Hematopoietic multipotent progenitor cell treated with erythropoietin and hydrocortisone succinate and interleukin-3 and kit ligand, for 6 days (in vitro differentiated cells): ENCODE data around the gene BPI.
"Not testable (repeated sequence)": the region's sequence is repeated elsewhere in the genome, so short reads cannot be mapped to it uniquely, and the experiment has no call there.

Source experiments
- DNase-seq: peaks from one replicate; pipeline ENCODE4 v3.0.0-alpha.2; 2015

Gene BPI

DNA sequence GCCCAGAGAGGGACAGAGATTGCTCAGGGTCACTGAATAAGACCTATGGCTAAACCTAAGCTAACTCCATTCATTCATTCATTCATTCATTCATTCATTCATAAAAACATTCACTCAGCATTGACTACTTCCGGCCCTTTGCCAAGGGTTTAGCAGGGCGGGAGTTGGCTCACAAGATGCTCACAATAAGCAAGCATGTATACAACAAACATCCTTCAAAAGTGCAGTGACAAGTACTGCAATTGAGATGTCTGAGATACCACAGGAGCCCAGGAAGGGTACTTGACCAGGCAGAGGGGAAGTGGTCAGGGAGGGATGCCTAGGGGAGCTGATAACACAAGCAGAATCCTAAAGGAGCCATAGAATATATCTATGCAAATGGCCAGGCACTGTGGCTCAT lies 25.2 kb upstream of the BPI start:
- DNase-seq = no peak

DNA sequence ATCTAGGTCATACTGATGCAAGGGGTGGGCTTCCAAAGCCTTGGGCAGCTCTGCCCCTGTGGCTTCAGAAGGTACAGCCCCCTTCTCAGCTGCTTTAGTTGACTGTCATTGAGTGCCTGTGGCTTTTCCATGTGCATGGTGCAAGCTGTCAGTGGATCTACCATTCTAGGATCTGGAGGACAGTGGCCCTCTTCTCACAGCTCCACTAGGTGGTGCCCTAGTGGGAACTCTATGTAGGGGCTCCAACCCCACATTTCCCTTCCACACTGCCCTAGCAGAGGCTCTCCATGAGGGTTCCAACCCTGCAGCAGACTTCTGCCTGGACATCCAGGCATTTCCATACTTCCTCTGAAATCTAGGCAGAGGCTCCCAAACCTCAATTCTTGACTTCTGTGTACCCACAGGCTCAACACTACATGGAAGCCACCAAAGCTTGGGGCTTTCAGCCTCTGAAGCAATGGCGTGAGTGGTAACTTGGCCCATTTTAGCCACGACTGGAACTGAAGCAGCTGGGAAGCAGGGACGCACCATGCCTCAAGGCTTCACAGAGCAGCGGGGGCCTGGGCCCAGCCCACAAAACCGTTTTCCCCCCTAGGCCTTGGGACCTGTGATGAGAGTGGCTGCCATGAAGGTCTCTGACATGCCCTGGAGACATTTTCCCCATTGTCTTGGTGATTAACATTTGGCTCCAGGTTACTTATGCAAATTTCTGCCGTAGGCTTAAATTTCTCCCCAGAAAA lies 22.6 kb upstream of the BPI start:
- DNase-seq = peak; percentile 18

DNA sequence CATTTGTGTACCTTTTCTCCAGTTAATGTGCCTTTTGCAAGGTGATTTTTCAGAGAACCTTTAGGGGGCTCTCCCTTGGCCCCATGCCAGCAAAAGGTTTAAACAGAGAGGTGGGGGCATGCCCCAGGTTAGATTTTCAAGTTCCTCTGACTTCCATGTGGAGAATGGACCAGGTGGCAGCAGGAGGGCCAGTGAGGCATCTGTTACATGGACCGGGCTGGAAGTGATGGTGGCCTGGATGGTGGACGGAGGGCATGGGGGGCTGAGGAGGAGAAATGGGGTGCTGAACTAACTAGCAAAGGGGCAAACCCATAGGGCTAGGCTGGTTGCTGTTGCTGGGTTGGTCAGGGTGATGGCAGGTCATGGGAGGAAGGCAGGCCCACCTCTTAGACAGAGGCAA lies 20.7 kb upstream of the BPI start:
- DNase-seq = no peak

DNA sequence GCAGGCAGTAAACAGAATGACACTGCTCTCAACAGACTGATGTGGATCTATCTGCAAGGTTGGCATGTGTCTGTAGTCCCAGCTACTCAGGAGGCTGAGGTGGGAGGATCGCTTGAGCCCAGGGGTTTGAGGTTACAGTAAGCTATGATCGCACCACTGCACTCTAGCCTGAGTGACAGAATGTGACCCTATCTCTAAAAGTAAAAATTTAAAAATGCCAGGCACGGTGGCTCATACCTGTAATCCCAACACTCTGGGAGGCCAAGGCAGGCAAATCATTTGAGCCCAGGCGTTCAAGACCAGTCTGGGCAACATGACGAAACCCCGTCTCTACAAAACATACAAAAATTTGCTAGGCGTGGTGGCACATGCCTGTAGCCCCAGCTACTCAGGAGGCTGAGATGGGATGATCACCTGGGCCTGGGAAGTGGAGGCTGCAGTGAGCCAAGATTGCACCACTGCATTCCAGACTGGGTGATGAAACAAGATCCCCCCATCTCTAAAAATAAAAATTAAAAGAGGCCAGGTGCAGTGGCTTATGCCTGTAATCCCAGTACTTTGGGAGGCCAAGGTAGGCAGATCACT lies 19.8 kb upstream of the BPI start:
- not testable (repeated sequence) for DNase-seq

DNA sequence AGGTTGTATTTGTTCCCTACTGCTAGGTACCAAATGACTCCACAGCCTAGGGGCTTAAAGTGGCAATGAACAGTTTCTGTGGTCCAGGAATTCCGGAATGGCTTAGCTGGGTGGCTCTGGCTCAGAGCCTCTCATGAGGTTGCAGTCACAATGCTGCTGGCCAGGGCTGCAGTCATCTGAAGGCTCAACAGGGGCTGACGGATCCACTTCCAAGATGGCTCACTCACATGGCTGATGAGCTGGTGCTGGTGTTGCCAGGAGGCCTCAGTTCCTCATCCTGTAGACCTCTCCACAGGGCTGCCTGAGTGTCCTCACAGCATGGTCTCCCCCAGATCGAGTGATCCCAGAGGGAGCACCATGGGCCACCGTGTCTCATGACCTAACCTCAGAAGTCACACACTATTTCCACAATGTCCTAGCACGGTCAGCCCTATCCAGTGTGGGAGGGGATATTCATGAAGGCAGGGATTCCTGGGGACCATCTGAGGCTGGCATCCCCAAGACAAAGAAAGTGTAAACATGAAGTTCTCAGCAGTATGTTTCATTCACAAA lies 19.0 kb upstream of the BPI start:
- no peak for DNase-seq

DNA sequence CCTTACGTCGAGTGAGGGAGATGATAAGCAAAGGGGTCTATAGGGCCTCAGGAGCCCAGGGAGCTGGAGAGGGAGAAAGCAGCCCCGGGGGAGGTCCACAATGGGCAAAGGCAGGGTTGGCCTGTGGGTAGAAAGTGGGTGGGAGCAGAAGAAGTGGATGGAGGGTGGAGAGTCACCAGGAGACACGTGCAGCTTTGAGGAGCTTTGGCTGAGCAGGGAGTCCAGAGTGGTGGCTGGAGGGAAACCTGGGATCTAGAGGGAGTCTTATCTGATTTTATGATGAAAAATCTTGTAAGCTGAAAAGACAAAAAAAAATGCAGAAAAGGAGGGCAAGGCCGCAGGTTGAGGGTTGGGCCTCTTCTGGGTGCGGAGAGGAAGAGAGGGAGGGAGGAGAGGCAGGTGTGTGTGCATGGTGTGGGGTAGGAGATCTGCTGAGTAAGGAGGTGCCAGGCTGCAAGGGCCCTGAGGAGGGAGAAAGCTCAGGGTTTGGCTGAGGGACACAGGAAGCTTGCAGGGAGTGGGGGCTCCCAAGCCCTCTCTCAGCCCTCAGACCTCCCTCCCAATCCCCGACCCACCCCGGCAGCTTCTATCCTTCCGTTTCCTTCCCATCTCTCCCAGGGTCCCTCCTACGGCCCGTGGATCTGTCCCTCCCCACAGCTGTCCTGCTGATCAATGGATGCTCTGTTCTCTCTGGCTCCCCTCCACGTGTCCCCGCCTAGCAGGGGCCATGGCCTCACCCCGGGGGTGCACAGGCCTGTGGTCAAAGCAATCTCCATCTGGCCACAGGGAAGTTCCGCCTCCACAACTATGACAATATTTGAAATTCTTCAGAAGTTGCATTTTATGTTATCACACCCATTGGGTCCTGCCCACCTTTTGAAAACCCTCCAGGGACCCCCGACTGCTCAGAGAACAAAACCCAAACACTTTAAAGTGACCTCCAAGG lies 17.1 kb upstream of the BPI start:
- no peak for DNase-seq

DNA sequence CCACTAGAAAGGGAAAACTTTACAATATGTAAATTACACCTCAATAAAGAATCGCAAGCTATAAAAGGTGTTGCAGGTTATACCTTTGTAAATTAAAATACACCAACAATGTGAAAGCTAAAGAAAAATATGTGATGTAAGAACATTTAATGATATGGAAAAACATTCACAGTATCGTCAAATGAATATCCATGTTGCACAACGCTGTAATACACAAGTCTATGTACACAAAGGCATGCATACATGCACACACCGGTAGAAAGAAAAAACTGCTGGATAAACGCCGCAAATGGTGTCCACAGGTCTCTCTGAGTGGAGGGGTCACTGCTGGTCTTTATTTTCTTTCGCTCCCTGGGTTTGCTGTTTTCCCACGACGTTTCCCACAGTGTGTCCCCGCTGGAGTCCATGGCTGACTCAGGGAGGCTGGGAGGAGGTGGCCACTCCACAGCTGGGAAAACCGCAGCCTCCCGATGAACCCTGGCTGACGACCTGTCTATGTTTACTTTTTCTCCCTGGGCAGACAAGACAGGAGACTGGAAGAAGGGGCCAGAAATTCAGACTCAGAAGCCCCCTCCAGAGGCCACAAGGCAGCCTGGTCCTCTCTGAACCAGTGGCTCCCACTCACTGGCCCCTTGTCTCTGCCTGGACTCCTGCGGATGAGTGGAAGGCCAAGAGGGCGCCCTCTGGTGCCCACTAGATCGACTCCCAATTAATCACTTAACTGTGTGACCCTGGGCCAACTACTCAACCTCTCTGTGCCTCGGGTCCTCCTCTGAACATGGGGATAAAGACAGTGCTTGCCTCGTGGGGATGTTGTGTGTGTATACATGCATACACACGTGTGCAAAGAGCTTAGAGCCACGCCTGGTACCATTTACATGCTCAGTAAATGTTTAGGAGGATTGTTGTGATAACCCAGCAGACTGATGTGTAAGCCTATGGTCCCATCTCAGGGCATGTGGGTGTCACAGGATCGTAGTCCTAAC lies 12.8 kb upstream of the BPI start:
- DNase-seq = peak; percentile 35

DNA sequence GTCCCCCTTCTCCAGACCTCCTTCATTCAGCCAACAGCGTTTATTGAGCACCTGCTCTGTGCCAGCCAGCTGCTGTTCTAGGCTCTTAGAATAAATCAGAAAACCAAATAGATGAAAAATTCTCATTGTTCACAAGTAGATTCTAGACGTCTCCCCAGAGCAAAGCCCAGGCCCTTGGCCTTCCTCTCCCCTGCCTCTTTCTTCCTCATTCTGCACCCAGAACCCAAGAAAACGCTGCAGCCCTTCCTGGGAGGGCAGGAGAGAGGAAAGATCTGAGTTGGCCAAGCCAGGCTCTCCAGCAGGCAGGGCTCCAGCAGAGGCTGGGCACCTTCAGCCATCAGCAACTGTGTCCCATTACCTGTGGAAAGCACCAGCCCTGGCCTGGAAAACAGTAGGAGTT lies 12.0 kb upstream of the BPI start:
- no peak for DNase-seq

DNA sequence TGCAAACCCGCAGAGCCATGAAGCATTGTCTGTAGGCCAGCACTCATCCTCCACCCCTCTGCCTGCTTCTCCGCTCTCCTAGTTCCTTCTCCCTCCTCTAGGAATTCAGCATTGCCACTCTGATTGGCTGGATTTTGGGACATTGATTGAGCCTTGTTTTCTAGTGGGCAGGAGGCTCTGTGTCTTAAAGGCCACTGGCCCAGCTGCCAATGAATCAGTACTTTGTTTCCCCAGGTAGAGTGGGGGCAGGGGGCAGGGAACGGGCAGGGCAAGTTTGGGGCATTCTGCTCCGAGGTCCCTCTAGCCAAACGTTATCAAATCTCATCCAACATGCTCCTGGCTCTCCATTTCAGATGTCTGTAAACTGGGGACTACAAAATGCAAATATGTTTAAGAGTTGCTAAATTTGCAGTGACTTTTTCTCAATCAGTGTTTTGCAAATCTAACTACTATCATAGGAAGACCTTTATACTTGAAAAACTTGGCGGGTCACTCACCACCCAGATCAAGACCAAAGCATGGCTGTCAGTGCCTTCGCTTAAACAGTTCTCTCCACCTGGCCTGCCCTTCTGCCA lies 10.4 kb upstream of the BPI start:
- DNase-seq = no peak

DNA sequence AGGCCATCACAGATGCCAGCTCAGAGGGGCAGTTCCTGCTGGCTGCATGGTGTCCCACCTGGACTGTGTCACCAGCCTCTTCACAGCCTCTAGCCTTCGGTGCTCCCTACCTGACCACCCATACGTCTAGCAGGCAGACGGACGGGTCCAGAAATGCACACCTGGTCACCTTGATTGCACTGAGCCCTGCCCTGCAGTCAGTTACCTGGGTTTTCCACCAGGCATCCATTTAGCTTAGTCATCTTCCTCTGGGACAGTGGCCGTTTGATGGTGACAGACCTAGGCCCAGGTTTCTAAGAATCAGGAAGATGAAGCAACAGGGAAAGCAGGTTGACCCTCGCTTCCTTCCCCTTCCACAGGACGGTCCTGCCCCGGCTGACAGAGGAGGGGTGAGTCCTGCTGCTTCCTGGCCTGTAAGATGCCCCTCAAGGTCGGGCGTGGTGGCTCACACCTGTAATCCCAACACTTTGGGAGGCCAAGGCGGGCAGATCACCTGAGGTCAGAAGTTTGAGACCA lies 9.8 kb upstream of the BPI start:
- no peak for DNase-seq

DNA sequence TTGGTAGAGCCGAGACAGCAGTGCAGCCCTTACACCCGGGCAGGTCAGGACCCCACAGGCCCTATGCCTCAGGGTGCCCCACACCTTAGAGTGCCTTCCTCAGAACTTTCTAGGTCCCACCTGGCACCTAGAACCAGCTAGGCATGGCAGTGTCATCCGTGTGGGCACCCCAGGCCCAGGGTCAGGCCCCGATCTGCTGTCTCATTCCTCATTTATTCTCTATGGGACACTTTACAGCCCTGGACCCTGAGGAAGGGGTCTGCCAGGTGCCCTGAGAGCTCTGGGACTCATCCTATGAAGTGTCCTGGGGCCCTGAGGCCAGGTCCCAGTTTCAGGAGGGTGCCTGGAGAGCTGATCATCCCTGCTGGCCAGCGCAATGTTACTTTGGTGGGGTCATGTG lies 8.1 kb upstream of the BPI start:
- no peak for DNase-seq

DNA sequence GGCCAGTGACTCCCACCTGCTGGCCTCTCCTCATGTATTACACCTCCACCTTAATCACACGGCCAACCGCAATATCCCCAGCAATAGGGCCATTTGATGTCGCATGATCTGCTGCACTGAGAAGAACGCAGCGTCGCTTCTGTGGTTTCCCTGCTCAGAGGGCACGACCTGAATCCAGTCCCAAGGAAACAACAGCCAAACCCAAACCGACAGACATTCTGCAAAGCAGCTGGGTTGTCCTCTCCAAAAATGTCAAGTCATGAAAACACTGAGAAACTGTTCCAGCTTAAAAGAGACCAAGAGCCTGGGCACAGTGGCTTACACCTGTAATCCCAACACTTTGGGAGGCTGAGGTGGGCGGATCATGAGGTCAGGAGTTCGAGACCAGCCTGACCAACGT lies 7.5 kb upstream of the BPI start:
- DNase-seq = no peak

DNA sequence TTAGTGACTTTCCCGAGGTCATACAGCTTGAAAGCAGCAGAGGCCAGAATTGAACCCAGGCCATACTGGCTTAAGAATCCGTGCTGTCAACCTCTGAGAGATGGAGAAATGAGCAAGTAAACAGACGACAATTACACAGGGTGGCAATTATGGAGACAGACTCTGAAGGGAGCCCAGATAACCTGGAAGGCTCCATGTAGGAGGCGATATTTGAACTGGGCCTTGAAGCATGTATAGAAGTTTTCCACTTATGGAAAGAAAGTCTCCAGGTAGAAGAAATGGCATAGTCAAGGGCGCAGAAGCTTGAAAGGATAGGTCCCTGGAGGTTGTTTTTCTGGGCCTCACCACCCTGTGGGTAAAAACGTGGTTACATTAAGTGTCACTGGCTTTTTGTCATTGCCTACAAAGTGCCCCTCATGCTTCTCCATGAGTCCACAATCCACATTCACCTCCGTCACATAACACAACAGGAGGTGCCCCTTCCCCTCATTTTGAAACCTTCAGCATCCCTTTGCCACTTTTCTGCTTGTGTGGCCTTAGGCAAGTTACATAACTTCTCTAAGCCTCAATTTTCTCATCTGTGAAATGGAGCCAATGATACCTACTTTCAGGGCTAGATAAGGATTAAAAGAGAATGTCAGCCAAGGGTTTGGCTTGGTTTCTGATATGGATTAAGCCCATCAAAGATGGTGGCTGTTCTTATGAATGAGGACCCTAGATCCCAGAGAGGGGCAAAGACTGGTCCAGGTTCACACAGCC lies 5.9 kb upstream of the BPI start:
- no peak for DNase-seq

DNA sequence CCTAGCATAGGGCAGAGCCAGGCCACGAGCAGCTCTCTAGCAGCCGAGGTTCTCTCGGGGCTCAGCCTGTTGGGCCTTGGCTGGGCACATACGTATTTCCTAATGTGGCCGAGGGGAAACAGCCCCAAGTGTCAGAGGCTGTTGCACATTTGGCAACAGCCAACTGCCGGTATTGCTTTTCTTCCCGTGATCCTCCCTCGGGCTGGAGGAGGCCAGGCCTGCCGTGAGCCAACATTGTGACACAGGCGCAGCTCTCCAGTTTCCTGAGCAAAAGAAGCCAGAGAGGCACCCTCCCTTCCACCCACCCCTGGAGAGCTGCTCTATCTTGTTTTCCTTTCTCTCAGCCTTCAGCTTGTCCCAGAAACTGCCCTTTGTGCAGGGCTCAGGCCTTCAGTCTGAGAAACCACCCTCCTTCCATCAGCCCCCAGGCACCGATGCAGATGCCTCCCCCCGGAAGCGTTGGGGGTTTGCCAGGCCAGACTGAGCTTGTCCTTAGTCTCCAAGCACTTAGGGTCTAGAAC lies 5.1 kb upstream of the BPI start:
- DNase-seq = peak; percentile 65

DNA sequence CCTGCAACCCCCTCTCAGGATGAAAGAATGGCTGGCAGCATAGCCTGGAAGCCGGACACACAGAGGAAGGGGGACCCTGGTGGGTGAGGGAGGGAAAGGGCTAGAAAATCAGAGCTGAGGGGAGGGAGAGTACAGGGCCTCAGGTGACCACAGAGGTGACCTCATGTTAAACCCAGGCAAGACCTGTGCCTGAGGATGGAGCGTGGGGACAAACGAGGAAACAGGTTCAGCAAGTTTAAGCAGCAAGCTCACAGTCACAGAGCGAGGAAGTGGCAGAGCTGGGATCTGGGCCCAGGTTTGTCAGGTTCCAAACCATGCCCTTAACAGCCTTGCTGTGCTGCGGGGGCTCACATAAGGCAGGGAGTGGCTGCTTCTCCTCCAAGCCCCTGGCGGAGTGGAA lies 4.0 kb upstream of the BPI start:
- no peak for DNase-seq

DNA sequence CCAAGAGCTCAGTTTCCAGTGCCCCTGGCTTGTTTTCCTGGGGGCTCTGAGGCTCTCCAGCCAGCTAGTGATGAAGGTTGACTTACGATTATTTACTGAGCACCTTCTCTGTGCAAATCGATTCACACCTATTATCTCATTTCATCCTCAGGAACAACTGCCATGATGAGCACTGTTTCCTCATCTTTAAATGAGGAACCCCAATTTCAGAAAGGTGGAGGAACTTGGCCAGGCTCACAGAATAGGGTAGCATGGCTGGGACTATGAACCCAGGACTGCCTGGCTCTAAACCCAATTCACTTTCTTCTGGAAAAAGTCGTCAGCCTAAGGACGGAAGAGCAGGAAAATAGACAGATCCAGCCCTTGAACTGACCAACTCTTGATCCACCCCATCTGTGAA lies 3.5 kb upstream of the BPI start:
- no peak for DNase-seq

DNA sequence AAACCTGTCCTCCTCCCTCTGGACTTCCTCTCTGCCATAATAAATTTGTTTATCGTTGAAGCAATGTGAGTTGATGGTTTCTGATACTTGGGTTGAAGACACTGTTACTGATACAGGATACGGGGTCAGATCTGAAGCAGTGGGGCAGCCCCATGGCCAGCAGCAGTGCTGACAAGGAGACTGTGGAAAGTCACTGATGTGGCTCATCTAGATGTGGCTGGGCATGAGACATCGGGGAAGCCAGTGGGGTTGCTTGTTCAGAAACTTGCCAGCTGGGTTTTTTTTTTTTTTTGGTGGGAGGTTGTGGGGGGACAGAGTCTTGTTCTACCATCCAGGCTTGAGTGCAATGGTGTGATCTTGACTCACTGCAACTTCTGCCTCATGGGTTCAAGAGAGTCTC lies 2.6 kb upstream of the BPI start:
- DNase-seq = no peak

DNA sequence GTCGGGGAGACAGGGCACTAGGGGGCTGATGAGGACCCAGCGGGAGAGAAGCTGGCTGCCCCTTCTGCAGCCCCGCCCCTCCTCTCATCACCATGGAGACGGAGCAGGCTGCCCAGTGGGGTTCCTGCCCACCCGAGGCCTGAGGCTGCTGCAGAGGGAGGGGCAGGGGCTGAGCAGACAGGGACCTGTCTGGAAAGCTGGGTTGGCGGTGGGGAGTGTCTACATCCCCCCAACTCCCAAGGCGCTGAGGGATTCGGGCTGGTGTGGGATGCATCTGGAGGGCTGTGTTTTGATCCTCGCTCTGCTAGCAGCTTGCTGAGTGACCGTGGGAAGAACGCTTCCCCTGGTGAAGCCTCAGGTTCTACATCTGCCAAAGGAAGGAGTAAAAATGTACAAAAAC lies 1.2 kb upstream of the BPI start:
- DNase-seq = no peak

DNA sequence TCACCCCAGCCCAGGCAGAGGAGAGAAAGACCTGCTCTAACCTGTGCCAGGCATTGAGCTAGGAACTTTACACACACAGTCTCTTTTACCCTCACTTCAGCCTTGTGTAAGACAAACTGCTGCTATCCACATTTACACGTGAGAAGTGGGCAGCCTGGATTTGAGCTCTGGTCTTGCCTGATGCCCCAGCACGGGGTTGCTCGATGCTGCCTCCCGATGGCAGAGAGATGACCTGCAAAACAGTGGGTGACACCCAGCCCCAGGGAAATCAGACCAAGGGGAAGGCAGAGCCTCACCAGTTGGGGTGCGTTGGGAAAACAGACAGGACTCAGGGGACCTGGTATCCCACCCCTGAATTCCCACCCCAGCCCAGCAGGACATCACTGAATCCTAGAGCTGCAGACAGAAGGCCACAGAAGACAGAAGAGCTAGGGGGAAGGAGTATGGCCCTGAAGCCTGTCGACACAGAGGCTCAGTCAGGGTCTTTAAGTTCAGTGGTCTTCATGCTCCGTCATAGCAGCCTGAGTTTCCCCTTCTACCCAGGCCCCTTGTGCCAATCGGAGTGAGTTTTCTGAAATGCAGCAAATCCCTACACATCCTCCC lies 990 bp downstream of the BPI start:
- DNase-seq = peak; percentile 74

DNA sequence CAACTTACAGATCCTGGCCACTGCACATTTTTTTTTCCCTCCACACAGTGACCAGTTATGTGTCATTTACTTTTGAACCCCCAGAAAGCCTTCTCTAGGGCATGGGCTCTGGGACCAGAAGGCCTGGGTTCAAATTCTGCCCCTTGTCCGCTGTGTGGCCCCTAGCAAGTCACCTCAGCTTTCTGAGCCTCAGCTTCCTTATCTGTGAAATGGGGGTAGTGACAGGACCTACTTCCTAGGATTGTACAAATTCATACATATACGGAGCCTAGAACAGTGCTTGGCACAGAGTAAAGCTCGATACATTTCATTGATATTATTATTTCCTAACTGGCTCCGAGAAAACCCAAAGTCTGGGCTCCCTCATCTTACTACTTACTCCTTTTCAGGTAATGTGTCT lies 1.6 kb downstream of the BPI start:
- no peak for DNase-seq
